OCI-LY7 (cell line): ENCODE data around the gene SEC22B. TPM values are rescaled to one million over a fixed set of nuclear protein-coding genes. Genes with fewer than 3 reads are reported as not detected.
"Not testable (repeated sequence)": the region's sequence is repeated elsewhere in the genome, so short reads cannot be mapped to it uniquely, and the experiment has no call there.

Experiments
- BruUV-seq: library from RNA; stranded (reverse); fragments of 400-500 nt; replicated peaks from 2 replicates; lab custom pipeline; 2021; lab: Mats Ljungman, UMichigan
- CTCF ChIA-PET: fragments of 300-600 bp; sonication (Branson Sonifier 250); formaldehyde crosslinking; loops from one replicate; lab custom pipeline; 2022; ENCODE audit warnings: antibody characterized with exemption; ENCODE audit not compliant: unreplicated experiment; lab: Charles Lee
- POLR2A ChIA-PET: fragments of 300-600 bp; sonication (Branson Sonifier 250); formaldehyde crosslinking; loops from one replicate; lab custom pipeline; 2022; ENCODE audit warnings: antibody characterized with exemption; lab: Charles Lee
- DNase-seq: peaks from one replicate; pipeline ENCODE4 v3.0.0-alpha.2; 2015; ENCODE audit warnings: low spot score
- H2AFZ ChIP-seq: fragments of 200-600 bp; sonication (generic), shearing (Covaris generic); 2 replicates; pipeline ENCODE4 v1.6.1; 2014; ENCODE audit warnings: mild to moderate bottlenecking, antibody characterized with exemption, low read length, moderate library complexity
- H3K27ac ChIP-seq: fragments of 200-600 bp; sonication (generic); 2 replicates; pipeline ENCODE4 v1.5.1; 2014; ENCODE audit warnings: mixed run types, low read depth, mild to moderate bottlenecking, moderate library complexity, low read length, inconsistent platforms; ENCODE audit not compliant: poor library complexity, severe bottlenecking
- H3K36me3 ChIP-seq: fragments of 200-600 bp; sonication (generic); 2 replicates; pipeline ENCODE4 v1.6.1; 2014; ENCODE audit warnings: mild to moderate bottlenecking, antibody characterized with exemption, low read length, moderate library complexity, mixed read lengths; ENCODE audit not compliant: insufficient read depth
- H3K4me1 ChIP-seq: fragments of 200-600 bp; sonication (generic); 2 replicates; pipeline ENCODE4 v1.5.1; 2014; ENCODE audit warnings: mild to moderate bottlenecking, low read length; ENCODE audit not compliant: insufficient read depth, poor library complexity, severe bottlenecking
- H3K4me2 ChIP-seq: fragments of 200-600 bp; sonication (generic); 2 replicates; pipeline ENCODE4 v1.6.1; 2014; ENCODE audit warnings: mild to moderate bottlenecking, low read length
- H3K4me3 ChIP-seq: fragments of 200-600 bp; sonication (generic); 2 replicates; pipeline ENCODE4 v1.5.1; 2014; ENCODE audit warnings: mild to moderate bottlenecking, low read depth, low read length; ENCODE audit not compliant: poor library complexity, severe bottlenecking
- H3K79me2 ChIP-seq: fragments of 200-600 bp; sonication (generic); 2 replicates; pipeline ENCODE4 v1.6.1; 2016; ENCODE audit warnings: low read depth, mild to moderate bottlenecking, low read length, moderate library complexity, mixed read lengths; ENCODE audit not compliant: insufficient read depth
- H3K9me2 ChIP-seq: fragments of 200-600 bp; sonication (generic); 2 replicates; pipeline ENCODE4 v1.6.1; 2016; ENCODE audit warnings: mild to moderate bottlenecking, low read length, mixed read lengths; ENCODE audit not compliant: insufficient read depth
- H3K9me3 ChIP-seq: fragments of 200-600 bp; sonication (generic); 2 replicates; pipeline ENCODE4 v1.6.1; 2014; ENCODE audit warnings: mild to moderate bottlenecking, mixed run types, low read length, mixed read lengths
- H4K20me1 ChIP-seq: fragments of 200-600 bp; sonication (generic); 2 replicates; pipeline ENCODE4 v1.6.1; 2014; ENCODE audit warnings: mild to moderate bottlenecking, antibody characterized with exemption, low read length, moderate library complexity, mixed read lengths; ENCODE audit not compliant: insufficient read depth
- intact Hi-C: fragments of 100-400 bp; cut with micrococcal nuclease; formaldehyde crosslinking; loops from one replicate; pipeline ENCODE4 v1.10.0; 2022; ENCODE audit not compliant: unreplicated experiment
- small RNA-seq: library from RNA; depleted of rRNA; stranded (forward); fragments of <200 nt; gene quantifications from one replicate; pipeline ENCODE3, GENCODE V24; 2014
- total RNA-seq, 2 experiments: library from RNA; depleted of rRNA in 1 of 2; stranded (reverse); fragments of >200 nt in 1 of 2; shearing (Covaris generic) in 1 of 2; gene quantifications; 2 replicates each; pipeline ENCODE4 v1.2.3, GENCODE V29; 2014 to 2022

Gene SEC22B
- total RNA-seq, 2 experiments from 2014 or later: 12.7 to 23.5 TPM

DNA sequence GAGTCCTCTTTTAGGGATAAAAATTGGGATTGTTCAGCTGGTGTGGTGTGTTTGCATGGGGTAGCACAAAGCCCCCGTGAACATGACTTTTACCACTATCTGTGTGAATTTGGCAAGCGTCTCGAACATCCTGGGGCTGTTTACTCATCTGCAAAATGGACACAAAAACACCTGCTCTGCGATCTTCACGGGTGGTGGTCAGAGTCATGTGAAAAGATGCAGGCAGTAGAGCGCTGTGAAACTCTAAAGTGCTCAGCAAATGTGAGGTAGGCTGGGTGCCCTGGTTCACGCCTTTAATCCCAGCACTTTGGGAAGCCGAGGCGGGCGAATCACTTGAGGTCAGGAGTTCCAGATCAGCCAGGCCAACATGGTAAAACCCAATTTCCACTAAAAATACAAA is 67.1 kb downstream of the SEC22B start:
- H3K9me3 ChIP-seq, POLR2A ChIA-PET, intact Hi-C loops, BruUV-seq, H3K36me3 ChIP-seq, H4K20me1 ChIP-seq, DNase-seq, CTCF ChIA-PET, H3K79me2 ChIP-seq, H3K9me2 ChIP-seq: not testable (repeated sequence)
- peaks cover 45% of the 10 kb centered on the region for H3K4me1 ChIP-seq
- H3K4me2 ChIP-seq: peak overlapping the region; percentile 45
- H3K4me3 ChIP-seq: peak overlapping the region; percentile 38
- H3K27ac ChIP-seq: peak overlapping the region; percentile 36
- peak overlapping the region; percentile 67; the same call in 1 of the 2 replicates for H2AFZ ChIP-seq

DNA sequence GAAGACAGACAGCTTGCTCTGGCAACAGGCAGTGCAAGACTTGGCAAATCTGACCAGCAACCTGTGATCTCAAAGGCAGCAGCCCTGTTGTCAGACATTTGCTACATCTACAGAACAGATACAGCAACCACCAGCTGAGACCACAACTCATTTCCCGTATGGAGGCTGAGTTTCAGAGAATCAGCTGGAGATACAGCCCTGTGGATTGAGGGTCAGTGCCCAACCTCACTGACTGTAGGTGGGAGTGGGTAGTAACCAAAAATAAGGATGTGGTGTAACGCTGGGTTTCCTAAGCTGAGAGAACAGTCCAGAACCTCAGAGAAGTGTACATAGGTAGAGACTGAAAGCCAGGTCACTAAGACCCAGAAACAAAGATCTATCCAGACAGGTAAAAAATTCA is 71.0 kb downstream of the SEC22B start:
- H3K27ac ChIP-seq, H4K20me1 ChIP-seq, H3K9me2 ChIP-seq, intact Hi-C loops, H2AFZ ChIP-seq, H3K4me2 ChIP-seq, H3K4me3 ChIP-seq, POLR2A ChIA-PET, DNase-seq, H3K9me3 ChIP-seq, H3K79me2 ChIP-seq, CTCF ChIA-PET, H3K36me3 ChIP-seq, BruUV-seq: not testable (repeated sequence)
- H3K4me1 ChIP-seq: peaks cover 31% of the 10 kb centered on the region

DNA sequence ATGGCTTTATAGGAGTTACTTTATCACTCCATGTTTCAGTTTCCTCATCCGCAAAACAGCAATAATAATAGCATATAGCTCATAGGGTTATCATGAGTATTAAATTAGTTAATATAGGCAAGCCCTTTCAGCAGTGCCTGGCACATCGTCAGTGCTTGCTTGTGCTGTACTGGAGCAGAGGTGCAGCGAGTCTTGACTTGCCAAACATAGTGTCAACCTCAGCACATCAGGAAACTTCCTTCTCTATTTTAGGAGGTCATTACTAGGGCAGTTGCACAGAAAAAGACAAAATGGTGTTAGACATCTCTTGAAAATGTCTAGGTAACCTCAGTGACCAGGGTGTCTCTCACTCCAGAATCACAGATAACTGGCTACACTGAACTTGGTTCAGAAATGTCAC is 72.6 kb downstream of the SEC22B start:
- DNase-seq, BruUV-seq, H4K20me1 ChIP-seq, H3K36me3 ChIP-seq, intact Hi-C loops, H3K79me2 ChIP-seq, H3K4me2 ChIP-seq, H2AFZ ChIP-seq, H3K9me3 ChIP-seq, H3K27ac ChIP-seq, H3K9me2 ChIP-seq, CTCF ChIA-PET, POLR2A ChIA-PET, H3K4me3 ChIP-seq: not testable (repeated sequence)
- peaks cover 21% of the 10 kb centered on the region for H3K4me1 ChIP-seq

DNA sequence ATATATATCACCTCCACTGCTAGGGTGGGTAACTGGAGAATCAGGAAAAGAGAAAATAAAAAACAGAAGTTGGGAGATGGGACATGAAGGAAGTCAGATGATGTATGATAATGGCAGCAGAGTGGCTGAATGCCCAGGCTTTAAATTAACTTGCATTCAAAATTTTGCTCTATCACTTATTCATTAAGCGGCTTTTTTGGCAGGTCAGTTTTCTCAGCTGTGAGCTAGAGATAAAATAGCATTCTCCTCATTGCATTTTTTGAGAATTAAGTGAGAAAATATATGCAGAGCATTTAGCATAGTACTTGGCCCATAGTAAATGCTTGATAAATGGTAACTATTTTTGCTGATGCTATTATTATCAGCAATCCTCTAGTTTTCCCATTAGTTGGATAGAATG is 74.7 kb downstream of the SEC22B start:
- CTCF ChIA-PET, H3K9me3 ChIP-seq, H3K4me2 ChIP-seq, H3K27ac ChIP-seq, DNase-seq, H3K9me2 ChIP-seq, intact Hi-C loops, H2AFZ ChIP-seq, H3K79me2 ChIP-seq, H3K36me3 ChIP-seq, H4K20me1 ChIP-seq, H3K4me3 ChIP-seq, BruUV-seq, POLR2A ChIA-PET: not testable (repeated sequence)
- H3K4me1 ChIP-seq: peaks cover 18% of the 10 kb centered on the region

Small RNA genes within 50 kb of the gene (small RNA-seq; reads per million reads assigned to genes)
- not detected for gene RNU6-465P

Other genes starting within 250 kb of the SEC22B start
- 31.0 and 36.1 TPM in 2 replicates for gene NOTCH2, start 106.9 kb downstream of the SEC22B start, total RNA-seq (2014; rRNA removed; shearing (Covaris generic))
- 42.0 and 50.6 TPM in 2 replicates for gene NOTCH2, start 106.9 kb downstream of the SEC22B start, total RNA-seq (2022)
- 39.9 and 46.5 TPM in 2 replicates for gene NBPF8, start 238.5 kb upstream of the SEC22B start, total RNA-seq (2014; rRNA removed; shearing (Covaris generic))
- 35.6 and 38.9 TPM in 2 replicates for gene NBPF8, start 238.5 kb upstream of the SEC22B start, total RNA-seq (2022)